ENCODE data around the gene STAU1.

STAU1 gene

GRCh38 chr20:49151436-49151835, 36.7 kb downstream of the STAU1 start:
- TF ChIP-seq, protein P1, sequence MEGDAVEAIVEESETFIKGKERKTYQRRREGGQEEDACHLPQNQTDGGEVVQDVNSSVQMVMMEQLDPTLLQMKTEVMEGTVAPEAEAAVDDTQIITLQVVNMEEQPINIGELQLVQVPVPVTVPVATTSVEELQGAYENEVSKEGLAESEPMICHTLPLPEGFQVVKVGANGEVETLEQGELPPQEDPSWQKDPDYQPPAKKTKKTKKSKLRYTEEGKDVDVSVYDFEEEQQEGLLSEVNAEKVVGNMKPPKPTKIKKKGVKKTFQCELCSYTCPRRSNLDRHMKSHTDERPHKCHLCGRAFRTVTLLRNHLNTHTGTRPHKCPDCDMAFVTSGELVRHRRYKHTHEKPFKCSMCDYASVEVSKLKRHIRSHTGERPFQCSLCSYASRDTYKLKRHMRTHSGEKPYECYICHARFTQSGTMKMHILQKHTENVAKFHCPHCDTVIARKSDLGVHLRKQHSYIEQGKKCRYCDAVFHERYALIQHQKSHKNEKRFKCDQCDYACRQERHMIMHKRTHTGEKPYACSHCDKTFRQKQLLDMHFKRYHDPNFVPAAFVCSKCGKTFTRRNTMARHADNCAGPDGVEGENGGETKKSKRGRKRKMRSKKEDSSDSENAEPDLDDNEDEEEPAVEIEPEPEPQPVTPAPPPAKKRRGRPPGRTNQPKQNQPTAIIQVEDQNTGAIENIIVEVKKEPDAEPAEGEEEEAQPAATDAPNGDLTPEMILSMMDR (IDR thresholded peaks at IDR 0.05; ENCODE audit: insufficient read depth, low read depth, low read length, missing control alignments) = no peak
- H3K4me3 ChIP-seq (ENCODE audit: low read depth, low read length) = no peak overlapping the region
- DNase-seq (ENCODE audit: low read depth) = no peak

- TF ChIP-seq, protein P1 (IDR thresholded peaks at IDR 0.05; ENCODE audit: insufficient read depth, low read depth, low read length, missing control alignments) = no peak
- DNase-seq (ENCODE audit: low read depth) = no peak
- no peak overlapping the region for H3K4me3 ChIP-seq (ENCODE audit: low read depth, low read length)
Measured at GRCh38 chr20:49149281-49150045, 38.7 kb downstream of the STAU1 start.

- TF ChIP-seq, protein P1 (IDR thresholded peaks at IDR 0.05; ENCODE audit: insufficient read depth, low read depth, low read length, missing control alignments) = no peak
- DNase-seq (ENCODE audit: low read depth) = no peak
- no peak overlapping the region for H3K4me3 ChIP-seq (ENCODE audit: low read depth, low read length)
Measured at GRCh38 chr20:49148601-49149000, 39.5 kb downstream of the STAU1 start.

DNA sequence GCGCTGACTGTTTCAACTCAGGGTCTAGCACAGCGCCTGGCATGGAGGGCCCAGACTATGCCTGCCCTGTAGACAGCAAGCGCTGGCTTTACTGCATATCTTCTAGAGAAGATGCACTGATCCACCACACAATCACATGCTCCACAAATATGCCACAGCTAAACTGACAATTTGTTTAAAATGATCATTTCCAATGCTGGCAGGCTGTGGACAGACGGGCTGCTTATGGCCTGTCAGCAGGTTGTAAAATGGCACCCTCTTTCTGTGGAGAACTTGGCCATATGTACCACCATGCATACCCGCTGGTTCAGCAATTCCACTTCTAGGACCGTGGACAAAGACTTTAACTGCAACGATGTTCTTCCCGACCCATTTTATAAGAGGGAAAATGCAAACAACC, 40.8 kb downstream of the STAU1 start:
- TF ChIP-seq, protein P1 (IDR thresholded peaks at IDR 0.05; ENCODE audit: insufficient read depth, low read depth, low read length, missing control alignments) = no peak
- no peak for DNase-seq (ENCODE audit: low read depth)
- no peak overlapping the region for H3K4me3 ChIP-seq (ENCODE audit: low read depth, low read length)

- no peak overlapping the region for H3K4me3 ChIP-seq (ENCODE audit: low read depth, low read length)
- TF ChIP-seq, protein P1 (IDR thresholded peaks at IDR 0.05; ENCODE audit: insufficient read depth, low read depth, low read length, missing control alignments) = no peak
- no peak for DNase-seq (ENCODE audit: low read depth)
Measured at GRCh38 chr20:49146442-49147225, 41.5 kb downstream of the STAU1 start.

- TF ChIP-seq, protein P1 (IDR thresholded peaks at IDR 0.05; ENCODE audit: insufficient read depth, low read depth, low read length, missing control alignments) = no peak
- H3K4me3 ChIP-seq (ENCODE audit: low read depth, low read length) = no peak overlapping the region
- no peak for DNase-seq (ENCODE audit: low read depth)
Measured at GRCh38 chr20:49140834-49141233, 47.3 kb downstream of the STAU1 start.

Measured in GM12865 (cell line).